Tibial nerve (tissue), 3 donors: ENCODE data around the gene SALL1.

Experiments used
- POLR2A ChIP-seq, 2 donors: fragments of 450-650 bp; IDR thresholded peaks; one replicate each; pipeline ENCODE4 v1.6.1; 2017; ENCODE audit warnings: antibody characterized with exemption in 2 of 2, mild to moderate bottlenecking in 2 of 2, moderate library complexity in 2 of 2
- TF ChIP-seq, protein P1 (sequence below), 5 experiments: fragments of 200-600 bp in 3 of 5; fragments of 450-650 bp in 2 of 5; sonication (generic) in 3 of 5; IDR thresholded peaks; one replicate each; pipeline ENCODE4 v1.5.1; 2016 to 2019; ENCODE audit warnings: antibody characterized with exemption in 5 of 5, mild to moderate bottlenecking in 3 of 5, moderate library complexity in 2 of 5

DNA sequence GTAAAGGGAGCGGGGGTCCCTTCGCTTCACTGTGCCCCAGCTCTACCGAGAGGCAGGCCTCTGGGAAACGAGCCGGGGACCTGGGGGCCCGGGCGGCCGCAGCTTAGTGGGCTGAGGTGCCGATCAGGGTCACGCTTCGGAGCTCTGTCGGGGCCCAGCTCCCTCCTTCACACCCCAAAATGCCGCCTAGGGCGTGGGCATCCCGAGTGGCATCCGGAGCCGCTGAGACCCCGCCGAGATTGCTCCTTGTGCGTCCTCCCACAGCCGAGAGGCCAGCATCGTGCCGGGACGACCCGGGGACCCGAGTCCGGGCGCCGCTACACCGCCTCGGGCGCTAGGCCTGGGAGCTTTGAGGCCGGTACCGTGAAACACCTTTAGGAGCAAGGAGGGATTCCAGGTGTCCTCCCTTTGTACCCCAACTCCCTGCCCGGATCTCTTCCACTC lies 1.3 kb downstream of the SALL1 start:
- TF ChIP-seq, protein P1, sequence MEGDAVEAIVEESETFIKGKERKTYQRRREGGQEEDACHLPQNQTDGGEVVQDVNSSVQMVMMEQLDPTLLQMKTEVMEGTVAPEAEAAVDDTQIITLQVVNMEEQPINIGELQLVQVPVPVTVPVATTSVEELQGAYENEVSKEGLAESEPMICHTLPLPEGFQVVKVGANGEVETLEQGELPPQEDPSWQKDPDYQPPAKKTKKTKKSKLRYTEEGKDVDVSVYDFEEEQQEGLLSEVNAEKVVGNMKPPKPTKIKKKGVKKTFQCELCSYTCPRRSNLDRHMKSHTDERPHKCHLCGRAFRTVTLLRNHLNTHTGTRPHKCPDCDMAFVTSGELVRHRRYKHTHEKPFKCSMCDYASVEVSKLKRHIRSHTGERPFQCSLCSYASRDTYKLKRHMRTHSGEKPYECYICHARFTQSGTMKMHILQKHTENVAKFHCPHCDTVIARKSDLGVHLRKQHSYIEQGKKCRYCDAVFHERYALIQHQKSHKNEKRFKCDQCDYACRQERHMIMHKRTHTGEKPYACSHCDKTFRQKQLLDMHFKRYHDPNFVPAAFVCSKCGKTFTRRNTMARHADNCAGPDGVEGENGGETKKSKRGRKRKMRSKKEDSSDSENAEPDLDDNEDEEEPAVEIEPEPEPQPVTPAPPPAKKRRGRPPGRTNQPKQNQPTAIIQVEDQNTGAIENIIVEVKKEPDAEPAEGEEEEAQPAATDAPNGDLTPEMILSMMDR (IDR thresholded peaks at IDR 0.05) = no peak
- no peak for TF ChIP-seq POLR2A (IDR thresholded peaks at IDR 0.05)
